ENCODE data around the gene PLB1.

GRCh38 chr2:28668880-28669279 lies 173.0 kb downstream of the PLB1 start:
- TF ChIP-seq CTCF (conservative IDR thresholded peaks at IDR 0.05), result no peak
- no peak for TF ChIP-seq ZFX (IDR thresholded peaks at IDR 0.05)
